ENCODE measurements around the gene INHBE.

INHBE gene

DNA sequence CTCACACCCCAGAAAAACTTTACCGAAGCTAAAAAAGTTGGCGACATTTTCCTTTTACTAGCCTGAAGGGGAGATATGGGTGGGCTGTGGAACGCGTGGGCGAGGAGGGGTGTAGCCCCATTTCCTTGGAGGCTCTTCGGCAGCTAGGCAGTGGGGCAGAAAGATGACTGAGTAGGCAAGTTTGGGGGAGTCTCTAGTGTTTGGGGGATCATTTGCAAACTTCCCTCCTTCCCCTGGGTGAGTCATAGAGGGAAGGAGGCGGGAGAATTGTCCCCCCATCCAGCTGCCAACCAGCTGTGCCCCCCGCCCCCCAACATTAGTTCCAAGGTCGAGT, 6.8 kb downstream of the INHBE start:
- DNase-seq: no peak

DNA sequence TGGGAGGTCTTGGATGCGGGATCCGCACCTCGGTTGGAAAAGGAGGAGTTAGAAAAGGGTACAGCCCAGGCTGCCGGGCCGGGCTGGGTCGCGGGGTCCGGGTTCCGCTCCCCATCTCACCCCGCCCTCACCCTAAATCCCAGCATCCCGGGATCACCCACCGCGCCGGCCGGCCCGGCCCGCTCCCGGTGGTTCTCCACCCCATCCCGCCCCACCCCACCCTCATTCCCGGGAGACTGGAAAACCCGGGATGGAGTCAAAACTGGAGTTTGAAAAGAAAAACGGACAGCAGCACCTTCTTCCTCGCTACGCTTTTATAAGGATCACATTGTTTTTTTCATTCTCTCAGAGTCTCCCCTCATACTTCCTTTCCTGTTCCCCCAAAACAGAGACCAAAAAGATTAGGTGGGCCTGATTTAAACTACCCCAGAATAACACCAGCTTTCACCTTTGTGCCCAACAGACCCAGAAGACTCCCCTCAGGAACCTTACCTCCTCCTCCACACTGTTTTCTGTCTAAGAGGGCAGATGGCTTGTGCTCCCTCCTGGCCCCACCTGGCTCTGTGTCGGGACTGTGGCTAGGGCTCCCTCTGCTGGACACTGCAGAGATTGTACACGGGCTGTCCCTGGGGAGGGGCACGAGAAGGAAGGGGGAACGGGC, 7.3 kb downstream of the INHBE start:
- DNase-seq: peak; percentile 93

DNA sequence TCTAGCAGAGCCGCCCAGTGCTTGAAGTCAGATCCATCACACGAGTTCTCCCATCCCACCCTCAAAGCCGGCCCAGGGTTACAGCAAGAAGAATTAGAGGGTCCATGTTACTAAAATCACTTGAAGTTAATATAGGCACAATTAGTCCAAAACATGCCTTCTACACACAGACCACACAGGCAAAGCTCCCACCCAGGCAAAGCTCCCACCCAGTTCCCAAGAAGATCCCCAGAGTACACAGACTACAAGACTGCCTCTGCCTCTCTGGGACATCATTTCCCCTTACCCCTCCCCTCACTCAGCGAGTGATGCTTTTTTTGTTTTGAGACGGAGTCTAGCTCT, 7.8 kb downstream of the INHBE start:
- DNase-seq: no peak

DNA sequence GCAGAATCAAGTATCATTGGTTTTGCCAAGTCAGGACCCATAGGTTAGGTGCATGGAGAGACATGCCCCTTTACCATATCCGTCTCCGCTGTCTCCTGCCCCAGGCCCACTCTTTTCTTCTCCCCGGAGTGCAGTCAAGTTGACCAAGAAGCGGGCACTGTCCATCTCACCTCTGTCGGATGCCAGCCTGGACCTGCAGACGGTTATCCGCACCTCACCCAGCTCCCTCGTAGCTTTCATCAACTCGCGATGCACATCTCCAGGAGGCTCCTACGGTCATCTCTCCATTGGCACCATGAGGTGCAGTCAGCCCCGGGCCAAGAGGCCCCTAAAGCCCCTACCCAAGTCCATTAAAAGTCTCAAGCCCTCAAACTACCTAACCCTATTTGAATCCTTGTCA, 9.5 kb downstream of the INHBE start:
- no peak for DNase-seq

DNA sequence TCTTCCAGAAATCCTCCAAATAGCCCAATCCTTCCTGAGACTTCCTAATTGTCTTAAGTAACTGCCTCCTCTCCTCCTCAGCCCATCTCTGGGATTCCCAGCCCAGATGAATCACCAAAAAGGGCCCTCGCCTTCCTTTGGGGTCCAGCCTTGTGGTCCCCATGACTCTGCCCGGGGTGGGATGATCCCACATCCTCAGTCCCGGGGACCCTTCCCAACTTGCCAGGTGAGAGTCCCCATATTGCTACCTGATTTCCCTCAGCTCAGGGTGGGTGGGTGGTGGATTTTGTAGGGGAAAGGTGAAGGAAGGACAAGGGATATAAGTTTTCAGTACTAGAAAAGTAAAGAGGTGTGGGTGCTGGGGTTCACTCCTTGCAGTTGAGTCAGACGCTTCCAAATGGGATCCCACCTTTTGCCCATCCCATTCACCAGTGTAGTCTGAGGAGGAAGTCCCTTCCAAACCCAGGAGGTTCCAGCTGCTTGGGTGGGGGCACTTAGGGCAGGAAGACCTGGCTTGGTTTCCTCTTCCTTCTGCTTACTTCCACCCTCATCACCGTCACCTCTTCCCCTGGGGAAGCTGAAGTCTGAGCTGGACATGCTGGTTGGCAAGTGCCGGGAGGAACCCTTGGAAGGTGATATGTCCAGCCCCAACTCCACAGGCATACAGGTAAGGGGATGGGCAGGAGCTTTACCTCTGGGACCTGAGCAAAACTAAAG, 10.1 kb downstream of the INHBE start:
- DNase-seq: no peak

DNA sequence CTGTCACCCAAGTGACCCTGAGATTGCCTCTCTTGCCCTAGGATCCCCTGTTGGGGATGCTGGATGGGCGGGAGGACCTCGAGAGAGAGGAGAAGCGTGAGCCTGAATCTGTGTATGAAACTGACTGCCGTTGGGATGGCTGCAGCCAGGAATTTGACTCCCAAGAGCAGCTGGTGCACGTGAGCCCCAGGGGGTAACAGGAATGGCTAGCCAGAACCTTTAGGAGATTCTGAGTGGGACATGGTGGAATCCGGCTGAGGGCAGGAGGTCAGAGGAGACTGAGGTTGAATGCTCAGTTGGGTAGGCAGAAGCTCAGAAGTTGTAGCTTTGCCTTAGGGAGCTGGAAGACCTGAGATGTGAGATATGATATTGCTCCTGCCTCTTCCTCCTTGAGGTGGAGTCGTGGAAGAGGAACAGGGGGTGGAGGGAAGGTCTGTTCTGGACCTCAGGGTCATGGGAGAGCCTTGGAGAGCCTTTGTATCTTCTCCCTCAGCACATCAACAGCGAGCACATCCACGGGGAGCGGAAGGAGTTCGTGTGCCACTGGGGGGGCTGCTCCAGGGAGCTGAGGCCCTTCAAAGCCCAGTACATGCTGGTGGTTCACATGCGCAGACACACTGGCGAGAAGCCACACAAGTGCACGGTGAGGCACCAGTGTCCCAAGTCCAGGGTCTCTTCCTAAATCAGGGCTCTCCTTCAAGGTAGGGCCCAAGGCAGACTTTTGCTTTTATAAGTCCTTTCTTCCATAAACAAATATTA, 10.8 kb downstream of the INHBE start:
- no peak for DNase-seq

DNA sequence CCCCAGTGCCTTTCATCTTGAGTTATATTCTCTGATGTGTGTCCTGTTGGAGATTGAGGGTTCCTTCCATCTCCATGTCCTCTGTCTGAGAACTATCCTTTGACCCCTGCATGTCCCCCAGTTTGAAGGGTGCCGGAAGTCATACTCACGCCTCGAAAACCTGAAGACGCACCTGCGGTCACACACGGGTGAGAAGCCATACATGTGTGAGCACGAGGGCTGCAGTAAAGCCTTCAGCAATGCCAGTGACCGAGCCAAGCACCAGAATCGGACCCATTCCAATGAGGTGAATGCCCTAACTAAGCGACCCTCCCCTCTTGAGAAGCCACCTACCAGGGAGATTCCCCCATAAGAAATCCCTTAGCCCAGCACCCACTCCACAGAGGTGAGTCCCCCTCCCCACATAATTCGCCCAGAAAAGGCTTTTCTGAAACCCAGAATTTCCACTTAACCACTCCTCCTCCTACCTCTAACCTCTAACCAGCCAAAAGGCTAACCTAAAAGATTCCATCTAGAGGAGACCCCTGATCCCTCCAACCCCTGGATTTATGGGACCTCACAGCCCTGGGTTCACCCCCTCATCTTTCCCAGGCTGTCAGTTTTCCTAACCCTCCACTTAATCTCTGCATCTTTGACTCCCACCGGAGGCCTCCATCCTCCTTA, 12.2 kb downstream of the INHBE start:
- no peak for DNase-seq

DNA sequence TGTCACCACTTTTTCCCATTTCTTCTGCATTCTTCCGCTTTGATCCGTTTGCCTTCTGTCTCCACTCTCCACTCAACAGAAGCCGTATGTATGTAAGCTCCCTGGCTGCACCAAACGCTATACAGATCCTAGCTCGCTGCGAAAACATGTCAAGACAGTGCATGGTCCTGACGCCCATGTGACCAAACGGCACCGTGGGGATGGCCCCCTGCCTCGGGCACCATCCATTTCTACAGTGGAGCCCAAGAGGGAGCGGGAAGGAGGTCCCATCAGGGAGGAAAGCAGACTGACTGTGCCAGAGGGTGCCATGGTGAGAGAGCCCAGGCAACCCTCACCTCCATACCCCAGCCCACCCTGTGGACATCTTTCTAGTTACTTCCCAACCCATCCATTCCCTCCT, 12.8 kb downstream of the INHBE start:
- DNase-seq: no peak

DNA sequence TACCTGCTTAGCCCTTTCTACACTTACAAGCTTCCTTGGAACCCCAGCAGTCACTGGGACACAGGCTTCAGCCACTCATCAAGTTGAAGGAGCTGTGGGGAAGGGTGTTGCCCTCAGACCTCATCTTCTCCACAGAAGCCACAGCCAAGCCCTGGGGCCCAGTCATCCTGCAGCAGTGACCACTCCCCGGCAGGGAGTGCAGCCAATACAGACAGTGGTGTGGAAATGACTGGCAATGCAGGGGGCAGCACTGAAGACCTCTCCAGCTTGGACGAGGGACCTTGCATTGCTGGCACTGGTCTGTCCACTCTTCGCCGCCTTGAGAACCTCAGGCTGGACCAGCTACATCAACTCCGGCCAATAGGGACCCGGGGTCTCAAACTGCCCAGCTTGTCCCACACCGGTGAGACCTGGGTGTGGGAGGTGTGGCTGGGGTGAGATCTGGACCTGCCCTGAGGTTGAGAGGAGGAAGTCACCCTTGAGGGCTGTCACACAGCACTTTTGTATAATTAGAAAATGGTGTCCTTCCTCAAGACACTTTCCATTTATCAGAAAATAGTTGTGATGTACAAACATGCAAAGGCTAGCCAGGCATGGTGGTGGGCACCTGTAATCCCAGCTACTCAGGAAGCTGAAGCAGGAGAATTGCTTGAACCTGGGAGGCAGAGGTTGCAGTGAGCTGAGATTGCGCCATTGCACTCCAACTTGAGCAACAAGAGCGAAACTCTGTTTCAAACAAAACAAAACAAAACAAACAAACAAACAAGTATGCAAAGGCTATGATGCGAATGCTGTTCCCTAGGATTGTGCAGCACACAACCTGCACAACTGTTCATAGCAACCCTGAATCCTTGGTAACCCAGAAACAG, 14.4 kb downstream of the INHBE start:
- DNase-seq: no peak

DNA sequence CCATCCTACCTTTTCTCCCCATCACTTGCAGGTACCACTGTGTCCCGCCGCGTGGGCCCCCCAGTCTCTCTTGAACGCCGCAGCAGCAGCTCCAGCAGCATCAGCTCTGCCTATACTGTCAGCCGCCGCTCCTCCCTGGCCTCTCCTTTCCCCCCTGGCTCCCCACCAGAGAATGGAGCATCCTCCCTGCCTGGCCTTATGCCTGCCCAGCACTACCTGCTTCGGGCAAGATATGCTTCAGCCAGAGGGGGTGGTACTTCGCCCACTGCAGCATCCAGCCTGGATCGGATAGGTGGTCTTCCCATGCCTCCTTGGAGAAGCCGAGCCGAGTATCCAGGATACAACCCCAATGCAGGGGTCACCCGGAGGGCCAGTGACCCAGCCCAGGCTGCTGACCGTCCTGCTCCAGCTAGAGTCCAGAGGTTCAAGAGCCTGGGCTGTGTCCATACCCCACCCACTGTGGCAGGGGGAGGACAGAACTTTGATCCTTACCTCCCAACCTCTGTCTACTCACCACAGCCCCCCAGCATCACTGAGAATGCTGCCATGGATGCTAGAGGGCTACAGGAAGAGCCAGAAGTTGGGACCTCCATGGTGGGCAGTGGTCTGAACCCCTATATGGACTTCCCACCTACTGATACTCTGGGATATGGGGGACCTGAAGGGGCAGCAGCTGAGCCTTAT, 15.3 kb downstream of the INHBE start:
- DNase-seq: no peak

DNA sequence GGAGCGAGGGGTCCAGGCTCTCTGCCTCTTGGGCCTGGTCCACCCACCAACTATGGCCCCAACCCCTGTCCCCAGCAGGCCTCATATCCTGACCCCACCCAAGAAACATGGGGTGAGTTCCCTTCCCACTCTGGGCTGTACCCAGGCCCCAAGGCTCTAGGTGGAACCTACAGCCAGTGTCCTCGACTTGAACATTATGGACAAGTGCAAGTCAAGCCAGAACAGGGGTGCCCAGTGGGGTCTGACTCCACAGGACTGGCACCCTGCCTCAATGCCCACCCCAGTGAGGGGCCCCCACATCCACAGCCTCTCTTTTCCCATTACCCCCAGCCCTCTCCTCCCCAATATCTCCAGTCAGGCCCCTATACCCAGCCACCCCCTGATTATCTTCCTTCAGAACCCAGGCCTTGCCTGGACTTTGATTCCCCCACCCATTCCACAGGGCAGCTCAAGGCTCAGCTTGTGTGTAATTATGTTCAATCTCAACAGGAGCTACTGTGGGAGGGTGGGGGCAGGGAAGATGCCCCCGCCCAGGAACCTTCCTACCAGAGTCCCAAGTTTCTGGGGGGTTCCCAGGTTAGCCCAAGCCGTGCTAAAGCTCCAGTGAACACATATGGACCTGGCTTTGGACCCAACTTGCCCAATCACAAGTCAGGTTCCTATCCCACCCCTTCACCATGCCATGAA, 16.0 kb downstream of the INHBE start:
- DNase-seq: no peak

DNA sequence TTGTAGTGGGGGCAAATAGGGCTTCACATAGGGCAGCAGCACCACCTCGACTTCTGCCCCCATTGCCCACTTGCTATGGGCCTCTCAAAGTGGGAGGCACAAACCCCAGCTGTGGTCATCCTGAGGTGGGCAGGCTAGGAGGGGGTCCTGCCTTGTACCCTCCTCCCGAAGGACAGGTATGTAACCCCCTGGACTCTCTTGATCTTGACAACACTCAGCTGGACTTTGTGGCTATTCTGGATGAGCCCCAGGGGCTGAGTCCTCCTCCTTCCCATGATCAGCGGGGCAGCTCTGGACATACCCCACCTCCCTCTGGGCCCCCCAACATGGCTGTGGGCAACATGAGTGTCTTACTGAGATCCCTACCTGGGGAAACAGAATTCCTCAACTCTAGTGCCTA, 16.6 kb downstream of the INHBE start:
- DNase-seq: no peak

DNA sequence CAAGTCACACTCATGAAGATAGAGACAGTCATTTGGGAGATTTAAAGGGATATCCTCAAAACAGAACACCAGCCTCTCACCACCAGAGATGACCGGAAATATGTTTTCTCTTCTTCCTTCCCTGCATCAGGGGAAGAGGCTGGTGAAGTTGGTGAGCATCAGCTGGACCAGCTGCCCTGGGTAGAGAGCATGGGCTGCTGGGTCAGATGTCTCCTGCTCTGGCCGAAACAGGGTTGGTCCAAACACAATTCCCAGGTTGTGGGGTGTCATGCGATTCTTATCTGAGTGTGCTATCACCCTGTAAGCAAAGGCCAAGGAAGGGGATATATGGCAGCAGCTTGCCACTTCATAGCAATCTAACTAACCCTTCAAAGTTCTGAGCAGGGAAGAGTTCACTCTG, 17.3 kb downstream of the INHBE start:
- DNase-seq: no peak

DNA sequence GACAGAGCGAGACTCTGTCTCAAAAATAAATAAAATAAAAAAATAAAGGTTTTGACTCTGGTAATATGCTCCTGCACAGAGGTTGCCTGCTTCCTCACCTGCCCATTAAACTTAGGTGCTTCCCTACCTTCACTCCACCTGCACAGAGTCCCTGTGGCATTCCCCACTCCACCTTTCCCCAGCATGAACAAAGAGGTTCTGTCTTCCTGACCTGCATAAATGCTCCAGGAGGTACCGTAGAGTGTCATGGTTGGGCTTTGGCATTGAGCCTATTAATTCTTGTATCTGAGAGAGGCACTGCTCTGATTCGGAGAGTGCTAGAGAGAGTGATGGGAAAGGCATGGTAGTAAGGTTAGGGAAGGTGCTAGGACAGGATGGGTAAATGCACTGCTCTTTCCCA, 18.3 kb downstream of the INHBE start:
- no peak for DNase-seq

DNA sequence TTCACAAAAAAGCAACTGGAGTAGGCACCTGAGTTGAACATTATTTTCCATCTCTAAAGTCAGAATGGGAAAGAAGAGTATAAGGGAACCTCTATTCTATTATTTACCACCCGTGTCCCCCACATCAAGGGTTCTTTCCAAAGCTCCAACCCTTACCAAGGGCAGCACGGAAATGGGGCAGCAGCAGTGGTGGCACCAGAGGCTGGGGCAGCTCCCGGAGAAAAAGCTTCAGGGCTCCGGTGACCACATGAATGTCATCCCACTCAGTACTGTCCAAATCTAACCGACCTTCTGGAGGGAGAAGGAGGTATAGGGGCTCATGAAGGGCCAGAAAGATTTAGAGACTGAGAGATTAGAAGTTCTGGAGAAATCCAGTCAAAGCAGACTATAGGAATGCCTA, 18.8 kb downstream of the INHBE start:
- no peak for DNase-seq

DNA sequence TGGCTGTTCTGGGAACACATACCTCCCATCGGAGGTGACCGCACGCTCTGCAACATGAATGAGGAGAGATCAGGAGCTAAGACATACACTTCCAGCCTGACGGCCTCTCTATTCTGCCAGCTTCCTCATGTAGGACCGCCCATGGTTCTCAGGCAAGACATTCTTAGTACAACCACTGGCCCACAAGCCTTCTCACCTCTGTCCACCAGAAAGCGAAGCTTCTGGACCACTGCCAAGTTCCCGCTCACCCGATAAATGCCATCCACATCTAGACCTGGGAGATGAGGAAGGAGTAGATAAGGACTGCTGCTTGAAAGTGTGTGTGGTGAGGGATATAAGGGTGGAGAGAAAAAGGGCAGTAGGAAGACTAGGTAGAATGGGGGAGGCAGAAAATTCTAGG, 19.3 kb downstream of the INHBE start:
- DNase-seq: no peak

DNA sequence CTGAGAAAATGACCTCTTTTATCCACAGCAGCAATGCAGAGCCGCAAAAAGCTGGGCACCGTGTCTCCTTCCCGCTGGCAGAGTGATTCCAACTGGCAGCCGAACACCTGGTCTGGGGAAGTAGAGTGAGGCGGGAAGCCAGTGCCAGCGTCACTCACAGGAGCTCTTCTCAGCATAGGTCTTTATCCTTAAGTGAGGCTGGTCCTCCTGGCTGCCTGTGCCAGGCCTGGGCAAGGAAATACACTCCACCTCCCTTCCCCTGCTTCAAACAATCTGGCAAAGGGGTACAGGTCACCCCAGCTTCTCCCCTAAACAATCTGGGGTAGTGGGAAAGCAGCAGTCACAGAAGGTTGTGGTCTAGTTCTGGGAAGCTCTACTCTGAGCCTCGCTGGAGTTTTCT, 19.8 kb downstream of the INHBE start:
- no peak for DNase-seq

DNA sequence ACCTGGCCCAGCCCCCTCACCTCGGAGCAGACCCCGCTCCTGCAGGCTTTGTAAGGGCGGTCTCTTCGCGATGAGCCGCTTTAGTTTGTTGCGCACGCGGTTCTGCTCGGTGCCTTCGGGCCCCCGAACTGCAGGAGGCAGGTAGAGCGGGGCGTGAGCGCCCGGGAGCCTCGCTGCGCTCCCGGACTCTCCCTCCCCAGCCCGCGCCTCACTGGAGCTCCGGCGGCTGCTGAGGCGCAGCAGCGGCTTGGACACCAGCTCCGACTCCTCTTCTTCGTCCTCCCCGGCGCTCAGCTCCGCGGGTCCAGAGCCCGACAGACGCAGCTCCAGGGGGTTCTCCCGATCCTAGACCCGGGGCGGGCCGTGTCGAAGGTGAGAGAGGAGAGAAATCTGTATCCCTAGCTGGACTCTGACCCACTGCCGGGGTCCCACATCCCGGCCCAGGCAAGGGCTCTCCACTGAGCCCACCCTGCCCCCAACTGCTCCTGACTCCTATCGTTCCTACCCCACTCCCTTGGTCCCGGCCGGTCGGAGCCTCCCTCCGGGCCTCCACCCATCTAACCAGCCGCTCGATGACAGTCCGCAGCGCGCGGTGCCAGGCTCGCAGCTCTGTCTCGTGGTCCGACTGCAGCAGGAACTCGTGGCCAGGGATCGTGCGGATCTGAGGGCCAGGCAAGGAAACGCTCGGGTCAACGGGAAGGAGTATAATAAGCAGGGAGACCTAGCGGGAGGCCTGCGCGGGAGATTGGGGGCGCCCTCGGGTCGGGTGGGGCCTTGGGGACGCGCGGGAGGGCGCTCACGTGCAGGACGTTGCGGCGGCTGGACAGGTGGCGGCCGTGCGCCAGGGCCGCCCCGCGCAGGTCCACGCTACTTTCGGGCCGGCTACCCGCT, 20.4 kb downstream of the INHBE start:
- no peak for DNase-seq

DNA sequence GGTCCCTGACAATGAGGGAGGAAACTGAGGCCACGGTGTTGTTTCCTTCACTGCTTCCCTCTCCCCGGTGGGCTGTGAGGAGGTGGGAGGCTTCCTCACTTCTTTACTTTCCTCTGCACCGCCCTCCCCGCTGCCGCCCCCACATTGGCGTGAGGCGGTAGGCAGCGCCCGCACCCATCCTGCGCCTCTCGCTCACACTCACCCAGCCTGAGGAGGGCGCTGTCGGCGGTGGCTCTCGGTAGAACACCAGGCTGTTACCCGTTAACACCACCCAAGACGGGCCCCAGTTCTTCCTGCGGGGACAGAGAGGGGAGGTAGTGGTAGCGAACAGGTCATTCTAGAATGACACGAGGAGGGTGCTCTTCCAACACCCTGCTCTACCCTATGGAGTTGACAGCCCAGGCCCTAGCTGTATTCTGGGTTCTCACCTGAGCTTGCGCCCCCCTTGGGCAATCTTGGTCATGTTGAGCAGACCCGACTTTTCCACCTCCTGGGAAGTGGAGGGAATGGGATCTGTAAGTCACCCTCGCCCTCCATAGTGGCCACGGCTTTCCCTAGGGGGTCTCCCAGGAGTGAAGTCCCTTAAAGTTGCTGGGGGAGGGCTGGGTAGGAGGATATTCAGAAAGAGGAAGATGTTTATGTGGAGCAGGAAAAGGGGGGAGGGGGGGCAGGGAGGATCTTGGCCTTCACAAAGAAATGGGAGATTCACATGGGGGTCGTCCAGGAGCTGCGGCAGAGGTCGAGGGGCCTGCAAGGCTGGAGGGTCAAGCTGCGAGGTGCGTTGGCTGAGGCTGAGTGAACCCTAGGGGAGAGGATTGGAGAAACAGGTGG, 21.3 kb downstream of the INHBE start:
- no peak for DNase-seq
